HepG2 (cell line): ENCODE results near the gene RHBDD1. TPM values are rescaled to one million over a fixed set of nuclear protein-coding genes. Genes with fewer than 3 reads are reported as not detected.

Source experiments
- ATRX ChIP-seq: sonication (generic); formaldehyde crosslinking; IDR thresholded peaks from 2 replicates; pipeline ENCODE4 v1.4.0; 2020; ENCODE audit warnings: missing genetic modification reagents, borderline replicate concordance
- CBX2 ChIP-seq, 2 experiments: fragments of 200-600 bp in 1 of 2; sonication (generic); formaldehyde crosslinking in 1 of 2; IDR thresholded peaks; 2 replicates each; pipeline versions ENCODE4 v1.7.0 to v1.8.1; 2018 to 2022; ENCODE audit warnings: low read depth in 2 of 2, low read length in 1 of 2, mild to moderate bottlenecking in 1 of 2, missing genetic modification reagents in 1 of 2
- ETV6 ChIP-seq: sonication (generic); formaldehyde crosslinking; conservative IDR thresholded peaks from 2 replicates; pipeline ENCODE4 v1.4.0; 2020; ENCODE audit warnings: missing genetic modification reagents
- FLYWCH1 ChIP-seq: sonication (generic); formaldehyde crosslinking; IDR thresholded peaks from 2 replicates; pipeline ENCODE4 v1.8.1; 2023; ENCODE audit warnings: mild to moderate bottlenecking, missing genetic modification reagents
- GZF1 ChIP-seq: sonication (generic); formaldehyde crosslinking; IDR thresholded peaks from 2 replicates; pipeline ENCODE4 v1.5.1; 2020; ENCODE audit warnings: mild to moderate bottlenecking, missing genetic modification reagents
- KMT2A ChIP-seq: sonication (generic); formaldehyde crosslinking; IDR thresholded peaks from 2 replicates; pipeline ENCODE4 v1.4.0; 2020; ENCODE audit warnings: missing genetic modification reagents
- NCOA5 ChIP-seq: sonication (generic); formaldehyde crosslinking; IDR thresholded peaks from 2 replicates; pipeline ENCODE4 v1.4.0; 2020; ENCODE audit warnings: missing genetic modification reagents
- NFRKB ChIP-seq: fragments of 450-650 bp; IDR thresholded peaks from 2 replicates; pipeline ENCODE4 v1.6.1; 2017
- RBM39 ChIP-seq: fragments of 200-400 bp; formaldehyde crosslinking; IDR thresholded peaks from one replicate; pipeline ENCODE4 v1.6.1; 2018; ENCODE audit warnings: antibody characterized with exemption, mild to moderate bottlenecking, low read depth, low read length; ENCODE audit not compliant: poor library complexity, severe bottlenecking
- SALL1 ChIP-seq: sonication (generic); formaldehyde crosslinking; IDR thresholded peaks from 2 replicates; pipeline ENCODE4 v1.8.0; 2022; ENCODE audit warnings: mild to moderate bottlenecking, missing genetic modification reagents
- SIN3B ChIP-seq: fragments of 150-350 bp; IDR thresholded peaks from 2 replicates; pipeline ENCODE4 v1.6.1; 2014; ENCODE audit warnings: low read length
- TARDBP ChIP-seq: sonication (generic); formaldehyde crosslinking; IDR thresholded peaks from 2 replicates; pipeline ENCODE4 v1.8.0; 2022; ENCODE audit warnings: mild to moderate bottlenecking, missing genetic modification reagents
- polyA plus RNA-seq, 8 experiments: library from polyadenylated mRNA; depleted of rRNA in 3 of 8; stranded (reverse) in 7 of 8; unstranded in 1 of 8; fragments of >200 nt; fragmentation: Illumina TruSeq in 4 of 8; extraction: Trizol in 4 of 8; gene quantifications; 2 replicates each; pipeline versions ENCODE4 v1.2.1 to v1.2.3, GENCODE V29; 2011 to 2016; ENCODE audit warnings: low read depth in 4 of 8, missing spikeins in 1 of 8, mixed read lengths in 1 of 8; ENCODE audit not compliant: insufficient read depth in 1 of 8
- total RNA-seq, 5 experiments: library from RNA; depleted of rRNA; stranded (reverse); fragments of >200 nt; fragmentation: Illumina TruSeq; extraction: Trizol; gene quantifications; 2 replicates each; pipeline ENCODE4 v1.2.3, GENCODE V29; 2016; ENCODE audit warnings: low read depth in 1 of 5
- TF ChIP-seq, protein P1 (sequence below), 2 experiments: sonication (generic) in 1 of 2; formaldehyde crosslinking in 1 of 2; IDR thresholded peaks; 2 replicates each; pipeline versions ENCODE4 v1.4.0 to v1.6.1; 2018 to 2020; ENCODE audit warnings: missing genetic modification reagents in 2 of 2, borderline replicate concordance in 1 of 2, low read depth in 1 of 2, mild to moderate bottlenecking in 1 of 2, missing biosample characterization in 1 of 2
- TF ChIP-seq, protein P2 (sequence below), 2 experiments: IDR thresholded peaks; 2 replicates each; pipeline ENCODE4 v1.6.1; 2011 to 2012; ENCODE audit warnings: low read length in 2 of 2, borderline replicate concordance in 1 of 2, low read depth in 1 of 2, mild to moderate bottlenecking in 1 of 2, moderate library complexity in 1 of 2
- TF ChIP-seq, protein P3 (sequence below): sonication (generic); formaldehyde crosslinking; conservative IDR thresholded peaks from 2 replicates; pipeline ENCODE4 v1.4.0; 2020; ENCODE audit warnings: missing genetic modification reagents
- TF ChIP-seq, protein P4 (sequence below): sonication (generic); formaldehyde crosslinking; IDR thresholded peaks from 2 replicates; pipeline ENCODE4 v1.8.0; 2022; ENCODE audit warnings: missing genetic modification reagents, mild to moderate bottlenecking, moderate library complexity, borderline replicate concordance
- TF ChIP-seq, protein P5 (sequence below): sonication (generic); formaldehyde crosslinking; IDR thresholded peaks from 2 replicates; pipeline ENCODE4 v1.4.0; 2020; ENCODE audit warnings: missing genetic modification reagents

RHBDD1 gene
- total and polyA plus RNA-seq, 2 of the 13 experiments (the other 11 are each of a cell fraction or from before 2014, with no cell fraction given), result 8.2 to 9.5 TPM

DNA sequence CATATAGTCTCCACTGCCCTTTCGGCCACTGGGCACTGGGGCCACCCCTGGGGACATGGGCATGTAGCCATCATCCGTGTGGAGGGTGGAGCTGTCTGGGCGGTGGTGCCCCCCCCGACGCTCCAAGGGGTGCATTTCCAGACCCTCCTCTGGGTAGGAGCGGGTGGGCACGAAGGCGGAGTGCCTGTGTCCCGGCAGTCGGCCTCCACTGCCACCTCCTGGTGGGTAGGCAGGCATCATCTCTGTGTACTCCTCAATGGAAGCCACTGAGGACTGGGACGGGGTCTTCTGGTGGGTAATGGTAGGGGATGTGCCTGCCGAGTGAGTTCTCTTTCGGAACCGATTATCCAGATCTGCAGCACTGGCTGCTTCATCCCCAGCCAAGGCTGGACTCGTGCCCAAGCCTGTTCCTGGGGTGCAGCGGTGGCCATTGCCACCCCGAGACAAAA is 39.0 kb upstream of the RHBDD1 start (continued):
- TF ChIP-seq, protein P1, sequence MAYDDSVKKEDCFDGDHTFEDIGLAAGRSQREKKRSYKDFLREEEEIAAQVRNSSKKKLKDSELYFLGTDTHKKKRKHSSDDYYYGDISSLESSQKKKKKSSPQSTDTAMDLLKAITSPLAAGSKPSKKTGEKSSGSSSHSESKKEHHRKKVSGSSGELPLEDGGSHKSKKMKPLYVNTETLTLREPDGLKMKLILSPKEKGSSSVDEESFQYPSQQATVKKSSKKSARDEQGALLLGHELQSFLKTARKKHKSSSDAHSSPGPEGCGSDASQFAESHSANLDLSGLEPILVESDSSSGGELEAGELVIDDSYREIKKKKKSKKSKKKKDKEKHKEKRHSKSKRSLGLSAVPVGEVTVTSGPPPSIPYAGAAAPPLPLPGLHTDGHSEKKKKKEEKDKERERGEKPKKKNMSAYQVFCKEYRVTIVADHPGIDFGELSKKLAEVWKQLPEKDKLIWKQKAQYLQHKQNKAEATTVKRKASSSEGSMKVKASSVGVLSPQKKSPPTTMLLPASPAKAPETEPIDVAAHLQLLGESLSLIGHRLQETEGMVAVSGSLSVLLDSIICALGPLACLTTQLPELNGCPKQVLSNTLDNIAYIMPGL (CRISPR knock-in tag; IDR thresholded peaks at IDR 0.05; ENCODE audit: borderline replicate concordance in 1 of 2, low read depth in 1 of 2), result no peak
- no peak for TF ChIP-seq KMT2A (CRISPR knock-in tag)
- TF ChIP-seq, protein P2, sequence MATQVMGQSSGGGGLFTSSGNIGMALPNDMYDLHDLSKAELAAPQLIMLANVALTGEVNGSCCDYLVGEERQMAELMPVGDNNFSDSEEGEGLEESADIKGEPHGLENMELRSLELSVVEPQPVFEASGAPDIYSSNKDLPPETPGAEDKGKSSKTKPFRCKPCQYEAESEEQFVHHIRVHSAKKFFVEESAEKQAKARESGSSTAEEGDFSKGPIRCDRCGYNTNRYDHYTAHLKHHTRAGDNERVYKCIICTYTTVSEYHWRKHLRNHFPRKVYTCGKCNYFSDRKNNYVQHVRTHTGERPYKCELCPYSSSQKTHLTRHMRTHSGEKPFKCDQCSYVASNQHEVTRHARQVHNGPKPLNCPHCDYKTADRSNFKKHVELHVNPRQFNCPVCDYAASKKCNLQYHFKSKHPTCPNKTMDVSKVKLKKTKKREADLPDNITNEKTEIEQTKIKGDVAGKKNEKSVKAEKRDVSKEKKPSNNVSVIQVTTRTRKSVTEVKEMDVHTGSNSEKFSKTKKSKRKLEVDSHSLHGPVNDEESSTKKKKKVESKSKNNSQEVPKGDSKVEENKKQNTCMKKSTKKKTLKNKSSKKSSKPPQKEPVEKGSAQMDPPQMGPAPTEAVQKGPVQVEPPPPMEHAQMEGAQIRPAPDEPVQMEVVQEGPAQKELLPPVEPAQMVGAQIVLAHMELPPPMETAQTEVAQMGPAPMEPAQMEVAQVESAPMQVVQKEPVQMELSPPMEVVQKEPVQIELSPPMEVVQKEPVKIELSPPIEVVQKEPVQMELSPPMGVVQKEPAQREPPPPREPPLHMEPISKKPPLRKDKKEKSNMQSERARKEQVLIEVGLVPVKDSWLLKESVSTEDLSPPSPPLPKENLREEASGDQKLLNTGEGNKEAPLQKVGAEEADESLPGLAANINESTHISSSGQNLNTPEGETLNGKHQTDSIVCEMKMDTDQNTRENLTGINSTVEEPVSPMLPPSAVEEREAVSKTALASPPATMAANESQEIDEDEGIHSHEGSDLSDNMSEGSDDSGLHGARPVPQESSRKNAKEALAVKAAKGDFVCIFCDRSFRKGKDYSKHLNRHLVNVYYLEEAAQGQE (IDR thresholded peaks at IDR 0.05; ENCODE audit: borderline replicate concordance in 1 of 2, low read depth in 1 of 2, low read length in 2 of 2), result no peak
- no peak for TF ChIP-seq GZF1 (CRISPR knock-in tag)
- TF ChIP-seq, protein P3, sequence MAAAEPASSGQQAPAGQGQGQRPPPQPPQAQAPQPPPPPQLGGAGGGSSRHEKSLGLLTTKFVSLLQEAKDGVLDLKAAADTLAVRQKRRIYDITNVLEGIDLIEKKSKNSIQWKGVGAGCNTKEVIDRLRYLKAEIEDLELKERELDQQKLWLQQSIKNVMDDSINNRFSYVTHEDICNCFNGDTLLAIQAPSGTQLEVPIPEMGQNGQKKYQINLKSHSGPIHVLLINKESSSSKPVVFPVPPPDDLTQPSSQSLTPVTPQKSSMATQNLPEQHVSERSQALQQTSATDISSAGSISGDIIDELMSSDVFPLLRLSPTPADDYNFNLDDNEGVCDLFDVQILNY (CRISPR knock-in tag), result no peak
- TF ChIP-seq, protein P4, sequence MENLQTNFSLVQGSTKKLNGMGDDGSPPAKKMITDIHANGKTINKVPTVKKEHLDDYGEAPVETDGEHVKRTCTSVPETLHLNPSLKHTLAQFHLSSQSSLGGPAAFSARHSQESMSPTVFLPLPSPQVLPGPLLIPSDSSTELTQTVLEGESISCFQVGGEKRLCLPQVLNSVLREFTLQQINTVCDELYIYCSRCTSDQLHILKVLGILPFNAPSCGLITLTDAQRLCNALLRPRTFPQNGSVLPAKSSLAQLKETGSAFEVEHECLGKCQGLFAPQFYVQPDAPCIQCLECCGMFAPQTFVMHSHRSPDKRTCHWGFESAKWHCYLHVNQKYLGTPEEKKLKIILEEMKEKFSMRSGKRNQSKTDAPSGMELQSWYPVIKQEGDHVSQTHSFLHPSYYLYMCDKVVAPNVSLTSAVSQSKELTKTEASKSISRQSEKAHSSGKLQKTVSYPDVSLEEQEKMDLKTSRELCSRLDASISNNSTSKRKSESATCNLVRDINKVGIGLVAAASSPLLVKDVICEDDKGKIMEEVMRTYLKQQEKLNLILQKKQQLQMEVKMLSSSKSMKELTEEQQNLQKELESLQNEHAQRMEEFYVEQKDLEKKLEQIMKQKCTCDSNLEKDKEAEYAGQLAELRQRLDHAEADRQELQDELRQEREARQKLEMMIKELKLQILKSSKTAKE (CRISPR knock-in tag), result 0 out of 2 replicates have a peak, but pooled peaks have one; percentile 9
- no peak for TF ChIP-seq TARDBP
- TF ChIP-seq ATRX (CRISPR knock-in tag), result no peak
- no peak for TF ChIP-seq NCOA5 (CRISPR knock-in tag)
- TF ChIP-seq NFRKB, result no peak
- TF ChIP-seq SIN3B, result no peak
- no peak for TF ChIP-seq CBX2 (IDR thresholded peaks at IDR 0.05; ENCODE audit: low read depth, low read length)
- TF ChIP-seq CBX2 (CRISPR knock-in tag; IDR thresholded peaks at IDR 0.05; ENCODE audit: low read depth), result no peak
- TF ChIP-seq, protein P5, sequence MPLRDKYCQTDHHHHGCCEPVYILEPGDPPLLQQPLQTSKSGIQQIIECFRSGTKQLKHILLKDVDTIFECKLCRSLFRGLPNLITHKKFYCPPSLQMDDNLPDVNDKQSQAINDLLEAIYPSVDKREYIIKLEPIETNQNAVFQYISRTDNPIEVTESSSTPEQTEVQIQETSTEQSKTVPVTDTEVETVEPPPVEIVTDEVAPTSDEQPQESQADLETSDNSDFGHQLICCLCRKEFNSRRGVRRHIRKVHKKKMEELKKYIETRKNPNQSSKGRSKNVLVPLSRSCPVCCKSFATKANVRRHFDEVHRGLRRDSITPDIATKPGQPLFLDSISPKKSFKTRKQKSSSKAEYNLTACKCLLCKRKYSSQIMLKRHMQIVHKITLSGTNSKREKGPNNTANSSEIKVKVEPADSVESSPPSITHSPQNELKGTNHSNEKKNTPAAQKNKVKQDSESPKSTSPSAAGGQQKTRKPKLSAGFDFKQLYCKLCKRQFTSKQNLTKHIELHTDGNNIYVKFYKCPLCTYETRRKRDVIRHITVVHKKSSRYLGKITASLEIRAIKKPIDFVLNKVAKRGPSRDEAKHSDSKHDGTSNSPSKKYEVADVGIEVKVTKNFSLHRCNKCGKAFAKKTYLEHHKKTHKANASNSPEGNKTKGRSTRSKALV (CRISPR knock-in tag), result no peak
- no peak for TF ChIP-seq FLYWCH1
- 0 out of 2 replicates have a peak, but pooled peaks have one; percentile 21 for TF ChIP-seq SALL1
- no peak for TF ChIP-seq ETV6
- peak; percentile 10 for TF ChIP-seq RBM39
